ENCODE results near the gene PIAS4. TPM values are rescaled to one million over a fixed set of nuclear protein-coding genes. Genes with fewer than 3 reads are reported as not detected.

PIAS4 gene
- total RNA-seq, 4 donors from 2014 or later = 10.6 to 21.6 (median 11.2) TPM

GRCh38 chr19:4087787-4088679 lies 80.5 kb downstream of the PIAS4 start:
- no peak for TF ChIP-seq CTCF (IDR thresholded peaks at IDR 0.05)
- ATAC-seq (ENCODE audit: low FRiP score) = no peak
- no peak for DNase-seq (ENCODE audit: low spot score)

GRCh38 chr19:4088975-4089374 lies 81.4 kb downstream of the PIAS4 start:
- ATAC-seq (ENCODE audit: low FRiP score) = no peak
- no peak for TF ChIP-seq CTCF (IDR thresholded peaks at IDR 0.05)
- DNase-seq (ENCODE audit: low spot score) = no peak

Small RNA genes lying within 50 kb of the gene (small RNA-seq; reads per million reads assigned to genes)
- gene SNORD37 = 11.7 reads per million, percentile 89 among the genes with 10 or more reads in this experiment

Other genes with a start within 250 kb of the PIAS4 start
- 10 to 100 TPM; 13.5 to 24.1 (median 18.7) TPM for gene APBA3, start 246.0 kb upstream of the PIAS4 start, total RNA-seq
- gene MRPL54, start 245.1 kb upstream of the PIAS4 start, total RNA-seq = 10 to 100 TPM; 52.4 to 76.3 (median 68.0) TPM
- under 1 TPM in 1 of 4 donors, not detected in 3; 0.19 TPM for gene RAX2, start 235.5 kb upstream of the PIAS4 start, total RNA-seq
- gene MATK, start 221.4 kb upstream of the PIAS4 start, total RNA-seq = 10 to 100 TPM in 1 of 4 donors, 1 to 10 TPM in 2, under 1 TPM in 1; 0.74 to 29.3 (median 3.3) TPM
- under 1 TPM in 1 of 4 donors, not detected in 3; 0.12 TPM for gene ZFR2, start 138.7 kb upstream of the PIAS4 start, total RNA-seq
- not detected for gene ATCAY, start 127.1 kb upstream of the PIAS4 start, total RNA-seq
- gene NMRK2, start 74.7 kb upstream of the PIAS4 start, total RNA-seq = not detected
- 10 to 100 TPM; 40.7 to 71.7 (median 56.9) TPM for gene DAPK3, start 36.6 kb upstream of the PIAS4 start, total RNA-seq
- gene EEF2, start 22.3 kb upstream of the PIAS4 start, total RNA-seq = 1,000 to 10,000 TPM; 1,922 to 2,283 (median 2,030) TPM
- 10 to 100 TPM; 33.3 to 53.3 (median 38.4) TPM for gene ZBTB7A, start 59.2 kb downstream of the PIAS4 start, total RNA-seq
- 10 to 100 TPM; 47.4 to 65.2 (median 61.4) TPM for gene MAP2K2, start 116.4 kb downstream of the PIAS4 start, total RNA-seq
- gene CREB3L3, start 145.9 kb downstream of the PIAS4 start, total RNA-seq = not detected
- gene SIRT6, start 174.8 kb downstream of the PIAS4 start, total RNA-seq = 10 to 100 TPM; 15.0 to 29.6 (median 21.0) TPM
- gene ANKRD24, start 175.0 kb downstream of the PIAS4 start, total RNA-seq = 1 to 10 TPM in 2 of 4 donors, under 1 TPM in 2; 0.88 to 1.2 (median 1.0) TPM
- 10 to 100 TPM in 1 of 4 donors, 1 to 10 TPM in 3; 2.2 to 11.4 (median 5.0) TPM for gene EBI3, start 221.8 kb downstream of the PIAS4 start, total RNA-seq
- 10 to 100 TPM; 13.2 to 23.7 (median 16.8) TPM for gene YJU2, start 239.3 kb downstream of the PIAS4 start, total RNA-seq